Brain microvascular endothelial cell (primary cell): ENCODE data around the gene TRMT2A.

ENCODE experiments used
- DNase-seq: peaks from one replicate; pipeline ENCODE4 v3.0.0-alpha.2; 2020
- H3K27ac ChIP-seq: fragments of 250-450 bp; sonication (Bioruptor Pico); 2 replicates; pipeline ENCODE4 v1.5.1; 2020; ENCODE audit warnings: mild to moderate bottlenecking, moderate library complexity
- H3K27me3 ChIP-seq: fragments of 250-450 bp; sonication (Bioruptor Pico); replicated peaks from 2 replicates; pipeline ENCODE4 v1.5.1; 2020; ENCODE audit warnings: mild to moderate bottlenecking
- H3K36me3 ChIP-seq: fragments of 250-450 bp; sonication (Bioruptor Pico); replicated peaks from 2 replicates; pipeline ENCODE4 v1.5.1; 2020; ENCODE audit warnings: mild to moderate bottlenecking
- H3K4me3 ChIP-seq: 2 replicates; pipeline ENCODE4 v1.5.1; 2011; ENCODE audit warnings: low read depth, mild to moderate bottlenecking, control low read depth, low read length, moderate library complexity
- CTCF ChIP-seq: IDR thresholded peaks from 2 replicates; pipeline ENCODE4 v1.5.1; 2011; ENCODE audit warnings: low read depth, mild to moderate bottlenecking, moderate library complexity, low read length, control low read depth, inconsistent platforms; ENCODE audit errors: missing control alignments
- in situ Hi-C: cut with HindIII; loops from 2 replicates; pipeline ENCODE4 v1.10.0; 2017; ENCODE audit warnings: low sequenced_read_pairs, low pct_ligation_motif_present

The TRMT2A gene

GRCh38 chr22:20107471-20107901, 9.5 kb downstream of the TRMT2A start:
- no peak overlapping the region for H3K27ac ChIP-seq
- H3K4me3 ChIP-seq = no peak overlapping the region
- TF ChIP-seq CTCF = no peak
- H3K36me3 ChIP-seq = peaks cover 81% of the 10 kb centered on the region
- no peaks in the 10 kb centered on the region for H3K27me3 ChIP-seq
- no peak for DNase-seq
- in situ Hi-C loops = no loop called here

- TF ChIP-seq CTCF = no peak
- DNase-seq = no peak
- H3K36me3 ChIP-seq = peaks cover 79% of the 10 kb centered on the region
- in situ Hi-C loops = no loop called here
- no peak overlapping the region for H3K4me3 ChIP-seq
- no peaks in the 10 kb centered on the region for H3K27me3 ChIP-seq
- no peak overlapping the region for H3K27ac ChIP-seq
These were observed 10.2 kb downstream of the TRMT2A start for GRCh38 chr22:20106849-20107237.

GRCh38 chr22:20106205-20106848, 10.7 kb downstream of the TRMT2A start:
- TF ChIP-seq CTCF = no peak
- Histone ChIP-seq H3K36me3 (peaks cover 80% of the 10 kb centered on the region), H3K27ac (no peak overlapping the region), H3K27me3 (no peaks in the 10 kb centered on the region), H3K4me3 (no peak overlapping the region)
- no peak for DNase-seq
- in situ Hi-C loops = no loop called here

- no peaks in the 10 kb centered on the region for H3K27me3 ChIP-seq
- TF ChIP-seq CTCF = no peak
- in situ Hi-C loops = no loop called here
- DNase-seq = no peak
- H3K27ac ChIP-seq = no peak overlapping the region
- no peak overlapping the region for H3K4me3 ChIP-seq
- H3K36me3 ChIP-seq = peaks cover 81% of the 10 kb centered on the region
These were observed 11.4 kb downstream of the TRMT2A start for GRCh38 chr22:20105456-20106204.

- in situ Hi-C loops = no loop called here
- Histone ChIP-seq H3K36me3 (peaks cover 80% of the 10 kb centered on the region), H3K27ac (no peak overlapping the region), H3K27me3 (no peaks in the 10 kb centered on the region), H3K4me3 (no peak overlapping the region)
- DNase-seq = no peak
- TF ChIP-seq CTCF = peak; percentile 12
These were observed 14.7 kb downstream of the TRMT2A start for GRCh38 chr22:20102203-20102780.
